ENCODE measurements around the gene PTPN23.

DNA sequence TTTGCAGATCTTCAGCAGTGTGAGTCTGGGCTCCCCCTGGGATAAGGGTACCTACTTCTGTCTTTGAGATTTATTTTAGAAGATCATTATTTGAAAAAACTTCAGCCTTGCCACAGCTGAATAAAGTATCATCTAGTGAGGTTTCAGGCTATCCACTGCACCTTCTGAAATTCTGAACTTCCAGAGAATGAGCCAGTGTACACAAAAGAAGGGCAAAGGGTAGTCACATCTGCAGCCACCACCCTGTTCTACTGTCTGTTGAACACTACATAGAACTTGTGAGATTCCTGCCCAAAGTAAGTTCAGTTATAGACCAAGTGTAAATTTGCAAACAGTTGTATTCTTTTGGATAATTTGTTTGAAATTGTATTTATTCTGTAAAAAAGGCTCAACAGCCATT lies 38.0 kb upstream of the PTPN23 start:
- TF ChIP-seq POLR2AphosphoS5 (IDR thresholded peaks at IDR 0.05; ENCODE audit: borderline replicate concordance, low read depth, low read length): no peak
- no peak for TF ChIP-seq EZH2 (IDR thresholded peaks at IDR 0.05)

All from SK-N-MC (cell line).